GM12878 (cell line): ENCODE measurements around the gene MRGPRF. TPM values are rescaled to one million over a fixed set of nuclear protein-coding genes. Genes with fewer than 3 reads are reported as not detected.

Experiments
- ATAC-seq: fragments of 200-7000 bp; cut with Tn5 transposase; 3 replicates; pipeline ENCODE4 v1.9.1; 2020; ENCODE audit warnings: mild to moderate bottlenecking, moderate library complexity
- BruUV-seq: library from RNA; stranded (reverse); fragments of 400-500 nt; replicated peaks from 2 replicates; lab custom pipeline; 2021; lab: Mats Ljungman, UMichigan
- CTCF ChIA-PET: fragments of 300-600 bp; sonication (Branson Sonifier 250); formaldehyde crosslinking; extraction: SDS; loops from one replicate; lab custom pipeline; 2021; ENCODE audit warnings: inconsistent platforms; lab: Yijun Ruan, JAX
- POLR2A ChIA-PET: fragments of 350-600 bp; formaldehyde crosslinking; extraction: SDS; loops from one replicate; lab custom pipeline; 2021; ENCODE audit warnings: inconsistent platforms; lab: Charles Lee
- RAD21 ChIA-PET: fragments of 300-600 bp; sonication (Branson Sonifier 250); formaldehyde crosslinking; loops from one replicate; lab custom pipeline; 2023; ENCODE audit warnings: antibody characterized with exemption; ENCODE audit not compliant: unreplicated experiment; lab: Charles Lee
- SMC1A ChIA-PET: fragments of 300-600 bp; sonication (Branson Sonifier 250); formaldehyde crosslinking; loops from one replicate; lab custom pipeline; 2023; ENCODE audit not compliant: unreplicated experiment, uncharacterized antibody; lab: Charles Lee
- DNase-seq: peaks from one replicate; pipeline ENCODE4 v3.0.0-alpha.2; 2011; ENCODE audit warnings: low read depth, low spot score
- FAIRE-seq: peaks from 3 replicates; lab custom pipeline; 2011; peaks lifted over from hg19 to GRCh38; lab: Jason Lieb, UNC
- H2AFZ ChIP-seq: 2 replicates; pipeline ENCODE4 v1.6.0; 2011; ENCODE audit warnings: low read depth, low read length, control low read depth; ENCODE audit not compliant: control insufficient read depth
- H3K27ac ChIP-seq: 2 replicates; pipeline ENCODE4 v1.5.1; 2011; ENCODE audit warnings: control low read depth; ENCODE audit not compliant: control insufficient read depth, insufficient read depth
- H3K27me3 ChIP-seq, 2 experiments: replicated peaks in 1 of 2; 2 replicates each; pipeline versions ENCODE4 v1.6.0 to v1.6.1; 2011; ENCODE audit warnings: low read length in 1 of 2; ENCODE audit not compliant: control insufficient read depth in 2 of 2, insufficient read depth in 2 of 2
- H3K36me3 ChIP-seq, 2 experiments: 2 replicates each; pipeline ENCODE4 v1.5.1; 2011; ENCODE audit warnings: low read length in 1 of 2; ENCODE audit not compliant: control insufficient read depth in 2 of 2, insufficient read depth in 2 of 2
- H3K4me1 ChIP-seq: 2 replicates; pipeline ENCODE4 v1.6.1; 2011; ENCODE audit warnings: mild to moderate bottlenecking, low read length, moderate library complexity, mixed read lengths; ENCODE audit not compliant: control insufficient read depth, insufficient read depth
- H3K4me2 ChIP-seq: 2 replicates; pipeline ENCODE4 v1.6.0; 2011; ENCODE audit warnings: control low read depth; ENCODE audit not compliant: control insufficient read depth, insufficient read depth
- H3K4me3 ChIP-seq: fragments of 200-600 bp; sonication (generic); 2 replicates; pipeline ENCODE4 v1.5.1; 2016
- H3K79me2 ChIP-seq: 2 replicates; pipeline ENCODE4 v1.6.0; 2011; ENCODE audit warnings: low read length; ENCODE audit not compliant: control insufficient read depth, insufficient read depth
- H3K9ac ChIP-seq: 2 replicates; pipeline ENCODE4 v1.8.0; 2011; ENCODE audit warnings: low read length, control low read depth, mixed read lengths; ENCODE audit not compliant: control insufficient read depth, insufficient read depth
- H3K9me3 ChIP-seq: replicated peaks from 3 replicates; pipeline ENCODE4 v1.5.1; 2011; ENCODE audit warnings: mild to moderate bottlenecking, low read length; ENCODE audit not compliant: control insufficient read depth, insufficient read depth
- H4K20me1 ChIP-seq: 2 replicates; pipeline ENCODE4 v1.6.0; 2011; ENCODE audit not compliant: control insufficient read depth, insufficient read depth
- CREB1 ChIP-seq: IDR thresholded peaks from 2 replicates; pipeline ENCODE4 v1.6.1; 2012; ENCODE audit warnings: low read depth, mild to moderate bottlenecking, inconsistent platforms
- DPF2 ChIP-seq: fragments of 450-650 bp; IDR thresholded peaks from 2 replicates; pipeline ENCODE4 v1.6.1; 2017; ENCODE audit warnings: mild to moderate bottlenecking
- GATAD2B ChIP-seq: fragments of 450-650 bp; conservative IDR thresholded peaks from 2 replicates; pipeline ENCODE4 v1.6.1; 2017; ENCODE audit warnings: low read depth, mild to moderate bottlenecking, moderate library complexity
- KAT2A ChIP-seq: conservative IDR thresholded peaks from 2 replicates; pipeline ENCODE4 v1.6.1; 2011; ENCODE audit warnings: low read depth, low read length; ENCODE audit not compliant: control insufficient read depth
- NFYA ChIP-seq: IDR thresholded peaks from 2 replicates; pipeline ENCODE4 v1.6.1; 2011; ENCODE audit warnings: low read depth, mild to moderate bottlenecking, low read length, improper control_type of control experiment, borderline replicate concordance
- RUNX3 ChIP-seq: IDR thresholded peaks from 2 replicates; pipeline ENCODE4 v1.6.1; 2012; ENCODE audit warnings: low read length, inconsistent platforms
- TCF3 ChIP-seq: IDR thresholded peaks from 2 replicates; pipeline ENCODE4 v1.6.1; 2012; ENCODE audit warnings: low read depth, mild to moderate bottlenecking, low read length, borderline replicate concordance; ENCODE audit not compliant: insufficient read depth
- YY1 ChIP-seq: IDR thresholded peaks from 2 replicates; pipeline ENCODE4 v1.6.1; 2011; ENCODE audit warnings: low read depth, mild to moderate bottlenecking, low read length
- whole genome bisulfite sequencing: methylation state at CpG from one replicate; pipeline ENCODE4 v1.1.6; 2016; ENCODE audit warnings: low lambda C conversion rate; ENCODE audit not compliant: insufficient replicate concordance, insufficient coverage; ENCODE audit errors: missing lambda C conversion rate; 5-methylcytosine and 5-hydroxymethylcytosine counted together
- in situ Hi-C: fragments of 300-500 bp; cut with MboI; formaldehyde crosslinking; loops from 9 replicates; pipeline ENCODE4 v1.14.3; 2018; ENCODE audit warnings: mixed read lengths
- intact Hi-C: fragments of 100-400 bp; cut with micrococcal nuclease; formaldehyde crosslinking; loops from one replicate; pipeline ENCODE4 v1.14.2; 2022; ENCODE audit not compliant: unreplicated experiment
- polyA plus RNA-seq, 11 experiments: library from polyadenylated mRNA; depleted of rRNA in 4 of 11; unstranded in 6 of 11; stranded (reverse) in 5 of 11; fragments of >200 nt; fragmentation: Nextera tagmentation in 4 of 11; fragmentation: Illumina TruSeq in 1 of 11; extraction: Ambion mirVana in 4 of 11; extraction: Trizol in 1 of 11; gene quantifications; 1 replicate in 1 of 11; 2 replicates in 10 of 11; pipeline versions ENCODE4 v1.2.1 to v1.2.3, GENCODE V29; 2011 to 2016; ENCODE audit warnings: inconsistent platforms in 2 of 11, missing spikeins in 2 of 11, low read depth in 1 of 11
- total RNA-seq, 4 experiments: library from RNA; depleted of rRNA in 3 of 4; stranded (reverse); fragments of >200 nt in 3 of 4; fragmentation: Illumina TruSeq in 1 of 4; extraction: Trizol in 1 of 4; gene quantifications; 2 replicates each; pipeline versions ENCODE4 v1.2.1 to v1.2.3, GENCODE V29; 2013 to 2021
- TF ChIP-seq, protein P1 (sequence below): IDR thresholded peaks from 2 replicates; pipeline ENCODE4 v1.6.1; 2012; ENCODE audit warnings: mild to moderate bottlenecking, low read depth, low read length
- TF ChIP-seq, protein P2 (sequence below): fragments of 450-650 bp; IDR thresholded peaks from 2 replicates; pipeline ENCODE4 v1.6.1; 2016; ENCODE audit warnings: mild to moderate bottlenecking

Gene MRGPRF
- total and polyA plus RNA-seq, 10 of the 15 experiments (the other 5 are each of a cell fraction or from before 2014, with no cell fraction given) = not detected

DNA sequence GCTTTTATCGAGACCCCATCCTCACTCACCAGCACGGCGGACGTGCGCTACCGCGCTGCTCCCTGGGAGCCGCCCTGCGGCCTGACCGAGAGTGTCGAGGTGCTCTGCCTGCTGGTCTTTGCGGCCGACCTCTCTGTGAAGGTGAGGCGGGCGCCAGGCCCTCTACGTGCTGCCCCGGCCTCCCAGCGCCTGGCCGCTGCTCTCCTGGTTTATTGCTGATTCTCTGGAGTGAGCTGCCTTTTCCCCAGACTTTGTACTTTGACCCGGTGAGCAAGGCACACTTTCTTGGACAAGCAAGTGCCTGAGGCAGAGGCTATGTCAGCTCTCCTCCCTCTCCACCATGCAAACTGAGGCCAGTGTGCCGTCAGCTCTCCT lies 42.2 kb upstream of the MRGPRF start (continued):
- TF ChIP-seq, protein P1, sequence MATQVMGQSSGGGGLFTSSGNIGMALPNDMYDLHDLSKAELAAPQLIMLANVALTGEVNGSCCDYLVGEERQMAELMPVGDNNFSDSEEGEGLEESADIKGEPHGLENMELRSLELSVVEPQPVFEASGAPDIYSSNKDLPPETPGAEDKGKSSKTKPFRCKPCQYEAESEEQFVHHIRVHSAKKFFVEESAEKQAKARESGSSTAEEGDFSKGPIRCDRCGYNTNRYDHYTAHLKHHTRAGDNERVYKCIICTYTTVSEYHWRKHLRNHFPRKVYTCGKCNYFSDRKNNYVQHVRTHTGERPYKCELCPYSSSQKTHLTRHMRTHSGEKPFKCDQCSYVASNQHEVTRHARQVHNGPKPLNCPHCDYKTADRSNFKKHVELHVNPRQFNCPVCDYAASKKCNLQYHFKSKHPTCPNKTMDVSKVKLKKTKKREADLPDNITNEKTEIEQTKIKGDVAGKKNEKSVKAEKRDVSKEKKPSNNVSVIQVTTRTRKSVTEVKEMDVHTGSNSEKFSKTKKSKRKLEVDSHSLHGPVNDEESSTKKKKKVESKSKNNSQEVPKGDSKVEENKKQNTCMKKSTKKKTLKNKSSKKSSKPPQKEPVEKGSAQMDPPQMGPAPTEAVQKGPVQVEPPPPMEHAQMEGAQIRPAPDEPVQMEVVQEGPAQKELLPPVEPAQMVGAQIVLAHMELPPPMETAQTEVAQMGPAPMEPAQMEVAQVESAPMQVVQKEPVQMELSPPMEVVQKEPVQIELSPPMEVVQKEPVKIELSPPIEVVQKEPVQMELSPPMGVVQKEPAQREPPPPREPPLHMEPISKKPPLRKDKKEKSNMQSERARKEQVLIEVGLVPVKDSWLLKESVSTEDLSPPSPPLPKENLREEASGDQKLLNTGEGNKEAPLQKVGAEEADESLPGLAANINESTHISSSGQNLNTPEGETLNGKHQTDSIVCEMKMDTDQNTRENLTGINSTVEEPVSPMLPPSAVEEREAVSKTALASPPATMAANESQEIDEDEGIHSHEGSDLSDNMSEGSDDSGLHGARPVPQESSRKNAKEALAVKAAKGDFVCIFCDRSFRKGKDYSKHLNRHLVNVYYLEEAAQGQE = no peak
- TF ChIP-seq YY1 = no peak
- TF ChIP-seq CREB1 = no peak
- TF ChIP-seq NFYA = no peak

DNA sequence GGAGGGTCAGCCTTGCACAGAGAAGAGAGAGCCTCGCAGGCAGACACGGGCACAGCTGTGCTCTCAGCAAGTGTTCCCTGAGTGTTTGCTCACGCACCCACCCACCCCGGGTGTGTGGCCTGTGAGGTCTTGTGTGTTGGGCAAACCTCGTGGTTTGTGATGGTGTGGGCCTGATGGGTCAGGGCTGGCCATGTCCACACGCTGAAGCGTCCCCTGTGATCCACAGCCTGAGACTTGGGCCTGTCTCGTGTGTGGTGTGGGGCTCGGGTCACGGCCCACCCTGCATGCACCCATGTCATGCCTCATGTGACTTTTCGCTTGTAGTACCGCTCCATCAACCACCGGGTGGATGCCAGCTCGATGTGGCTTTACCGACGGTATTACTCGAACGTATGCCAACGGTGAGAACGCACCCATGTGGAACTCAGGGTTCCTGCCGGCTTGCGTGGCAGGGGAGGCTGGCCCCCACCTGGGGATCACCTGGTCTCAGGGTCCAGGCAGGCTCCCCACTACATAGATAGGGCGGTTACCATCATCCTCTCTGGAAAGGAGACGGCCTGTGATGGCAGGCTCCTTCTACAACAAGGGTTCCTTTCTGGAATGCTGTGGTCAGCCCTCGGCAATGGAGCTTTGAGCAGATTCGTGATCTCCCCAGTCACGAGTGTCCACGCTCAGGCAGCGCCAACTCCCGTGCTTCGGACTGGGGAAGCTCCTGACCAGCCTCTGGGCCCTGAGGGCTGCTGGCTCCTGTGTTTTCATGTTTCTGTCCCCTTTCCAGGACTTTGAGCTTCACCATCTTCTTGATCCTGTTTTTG lies 41.6 kb upstream of the MRGPRF start:
- H3K79me2 ChIP-seq = peaks cover 52% of the 10 kb centered on the region

More for the DNA sequence above, 41.6 kb upstream of the MRGPRF start:
- DNase-seq (no peak), FAIRE-seq (no peak), ATAC-seq (no peak)
- Histone ChIP-seq H3K4me3 (no peak overlapping the region), H3K27me3 (no peaks in the 10 kb centered on the region), H3K9ac (no peak overlapping the region), H3K4me1 (peaks cover 52% of the 10 kb centered on the region), H4K20me1 (no peaks in the 10 kb centered on the region; the same call in 1 of the 2 replicates), H3K4me2 (peak overlapping the region; percentile 98), H3K27ac (peak overlapping the region; percentile 92), H3K36me3 (peaks cover 5 to 14% of the 10 kb centered on the region in 2 experiments), H2AFZ (no peak overlapping the region), H3K9me3 (no peaks in the 10 kb centered on the region)
- CTCF ChIA-PET = no interaction called here
- SMC1A ChIA-PET = interaction anchor here (3.3 kb wide), 1 partner anchor 11 kb away, joined by 10 read pairs; no protein-coding TSS in a partner anchor
- 93% methylated on average over 31 of the region's 31 CpGs for WGBS
- RAD21 ChIA-PET = interaction anchor here (1.6 kb wide), 1 partner anchor 589 kb away, joined by 3 read pairs; no protein-coding TSS in a partner anchor
- BruUV-seq = no TSS peak
- in situ Hi-C loops = no loop called here
- intact Hi-C loops = loop anchor here (5.0 to 10.0 kb wide), 2 partner anchors 152 to 210 kb away; partner anchors contain the start of genes CPT1A, IGHMBP2 and MRPL21
- TF ChIP-seq KAT2A = no peak
- no peak for TF ChIP-seq DPF2
- TF ChIP-seq, protein P2, sequence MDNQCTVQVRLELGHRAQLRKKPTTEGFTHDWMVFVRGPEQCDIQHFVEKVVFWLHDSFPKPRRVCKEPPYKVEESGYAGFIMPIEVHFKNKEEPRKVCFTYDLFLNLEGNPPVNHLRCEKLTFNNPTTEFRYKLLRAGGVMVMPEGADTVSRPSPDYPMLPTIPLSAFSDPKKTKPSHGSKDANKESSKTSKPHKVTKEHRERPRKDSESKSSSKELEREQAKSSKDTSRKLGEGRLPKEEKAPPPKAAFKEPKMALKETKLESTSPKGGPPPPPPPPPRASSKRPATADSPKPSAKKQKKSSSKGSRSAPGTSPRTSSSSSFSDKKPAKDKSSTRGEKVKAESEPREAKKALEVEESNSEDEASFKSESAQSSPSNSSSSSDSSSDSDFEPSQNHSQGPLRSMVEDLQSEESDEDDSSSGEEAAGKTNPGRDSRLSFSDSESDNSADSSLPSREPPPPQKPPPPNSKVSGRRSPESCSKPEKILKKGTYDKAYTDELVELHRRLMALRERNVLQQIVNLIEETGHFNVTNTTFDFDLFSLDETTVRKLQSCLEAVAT = peak; percentile 89
- TF ChIP-seq RUNX3 = peak; percentile 20; the same call in 1 of the 2 replicates
- TF ChIP-seq TCF3 = 0 out of 2 replicates have a peak, but pooled peaks have one; percentile 20
- TF ChIP-seq NFYA = no peak
- 0 out of 2 replicates have a peak, but pooled peaks have one; percentile 19 for TF ChIP-seq GATAD2B
- POLR2A ChIA-PET = no interaction called here
